Nucleus accumbens (tissue), 56 donors: Measurements from ENCODE around the gene TIE1.

Experiments used
- DNase-seq, 56 donors: peaks; one replicate each; lab custom pipeline; 2025; lab: John Stamatoyannopoulos, UW

TIE1 gene

DNA sequence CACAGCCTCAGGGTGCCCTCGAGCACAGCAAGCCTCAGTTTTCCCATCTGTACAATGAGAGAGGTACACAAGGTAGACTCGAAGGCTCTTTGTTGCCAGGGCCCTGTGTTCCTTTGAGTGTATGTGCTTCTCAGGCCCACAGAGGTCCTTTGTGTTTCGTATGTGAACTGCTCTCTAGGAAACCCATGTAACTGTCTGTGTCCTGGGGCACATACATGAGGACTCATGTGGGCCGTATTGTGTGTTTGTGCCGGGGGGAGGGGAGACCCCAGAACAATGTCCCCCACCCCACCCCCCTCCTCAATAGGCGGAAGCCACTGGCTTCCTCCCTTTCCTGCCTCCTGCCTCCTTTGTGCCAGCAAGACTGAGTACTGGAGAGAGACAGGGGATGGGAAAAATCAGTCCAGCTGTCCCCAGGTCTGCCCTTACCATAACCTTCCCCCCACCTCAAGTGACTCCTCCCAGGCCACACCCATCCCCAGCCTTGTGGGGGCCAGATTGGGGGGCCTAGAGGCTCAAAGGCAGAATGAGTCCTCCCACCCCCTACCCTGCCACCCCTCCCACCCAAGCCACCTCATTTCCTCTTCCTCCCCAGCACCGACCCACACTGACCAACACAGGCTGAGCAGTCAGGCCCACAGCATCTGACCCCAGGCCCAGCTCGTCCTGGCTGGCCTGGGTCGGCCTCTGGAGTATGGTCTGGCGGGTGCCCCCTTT is at the start of gene TIE1:
TSS of gene TIE1 (plus strand) at position 605 of the 717 bp plus-strand sequence. CDS start at position 695, 90 bp downstream.
- no peak for DNase-seq

DNA sequence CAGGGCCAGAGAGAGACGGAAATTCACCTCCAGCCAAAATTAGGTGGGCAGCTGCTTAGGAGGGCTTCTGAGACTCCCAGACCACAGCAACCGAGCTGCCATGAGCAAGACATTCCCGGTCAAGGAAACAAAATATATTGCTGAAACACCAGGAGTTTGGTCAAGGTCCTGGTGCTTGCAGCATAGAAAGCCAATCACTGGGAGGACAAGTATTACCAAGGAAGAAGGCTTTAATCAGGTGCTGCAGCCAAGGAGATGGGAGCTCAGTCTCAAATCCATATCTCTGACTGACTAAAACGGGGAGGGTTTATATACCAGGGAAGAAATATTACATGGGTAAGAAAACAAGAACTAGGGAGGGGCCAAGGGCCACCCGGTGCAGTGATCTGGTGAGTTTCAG is 49.8 kb upstream of the TIE1 start:
- no peak for DNase-seq

DNA sequence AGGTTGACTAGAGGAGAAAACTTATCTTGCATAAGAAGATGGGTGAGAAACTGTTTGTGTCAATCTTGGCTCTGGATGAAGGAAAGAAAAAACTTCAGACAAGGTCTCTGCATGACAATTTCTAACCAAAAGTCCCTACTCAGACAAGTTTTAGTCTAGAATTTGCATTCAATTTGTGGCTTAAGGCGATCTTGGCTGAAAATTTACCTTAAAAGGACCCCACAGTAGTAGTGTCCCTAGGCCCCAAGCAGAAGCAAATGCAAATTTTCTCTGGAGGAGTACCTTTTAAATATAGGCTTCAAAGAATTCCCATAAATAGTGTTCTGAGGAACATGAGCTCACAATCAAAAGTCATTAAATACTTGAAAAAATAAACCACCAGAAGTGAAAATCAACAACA is 48.6 kb upstream of the TIE1 start:
- DNase-seq, result no peak

GRCh38 chr1:43253173-43253572 is 47.6 kb upstream of the TIE1 start:
- DNase-seq, result no peak

DNA sequence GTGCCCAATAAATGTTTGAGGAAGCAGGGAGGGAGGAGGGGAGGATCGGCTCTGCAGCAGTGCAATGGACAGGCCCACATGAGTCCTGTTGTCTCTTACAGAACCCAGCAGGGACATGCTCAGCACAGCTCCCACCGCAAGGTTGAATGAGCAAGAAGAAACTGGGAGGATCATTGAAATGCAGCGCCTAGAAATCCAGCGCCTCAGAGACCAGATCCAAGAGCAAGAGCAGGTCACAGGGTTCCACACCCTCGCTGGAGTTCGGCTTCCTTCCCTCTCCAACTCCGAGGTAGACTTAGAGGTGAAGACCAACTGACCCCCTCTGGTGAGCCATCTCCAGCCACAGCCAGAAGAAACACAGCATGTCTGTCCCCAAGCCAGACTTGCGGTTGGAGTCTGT is 46.9 kb upstream of the TIE1 start:
- no peak for DNase-seq

DNA sequence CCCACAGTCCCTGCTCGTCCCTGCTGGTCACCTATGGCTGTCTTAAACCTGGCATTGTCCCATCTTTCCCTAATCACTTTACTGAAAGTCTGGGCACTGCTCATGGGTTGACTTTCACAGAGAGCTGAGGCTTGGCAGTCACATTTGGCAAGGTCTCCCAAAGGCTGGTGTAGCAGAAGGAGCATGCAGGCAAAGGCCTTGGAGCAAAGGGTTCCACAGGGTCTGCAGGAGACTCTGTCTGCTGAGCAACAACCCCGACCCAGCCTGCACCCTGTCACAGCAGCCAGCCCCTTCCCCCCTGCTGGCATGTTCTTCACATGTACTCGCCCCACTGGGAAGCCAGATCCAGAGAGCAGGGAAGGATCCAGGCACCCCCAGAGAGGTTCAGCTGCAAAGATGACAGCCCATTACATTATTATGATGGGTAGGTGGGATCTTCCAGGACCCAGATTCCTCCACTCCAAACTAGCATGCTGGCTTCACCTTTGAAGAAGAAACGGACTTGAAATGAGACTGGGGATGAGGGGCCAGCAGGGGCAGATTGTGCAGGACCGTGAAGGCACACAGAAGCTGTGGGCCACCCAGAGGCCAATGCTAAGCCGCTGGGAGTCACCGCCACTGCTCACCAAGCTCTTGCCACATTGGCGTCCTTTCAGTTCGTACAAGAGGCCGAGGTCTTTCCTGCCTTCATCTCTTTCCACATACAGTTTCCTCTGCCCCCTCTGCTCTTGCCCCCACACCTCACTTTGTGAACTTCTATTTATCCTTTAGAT is 45.2 kb upstream of the TIE1 start:
- DNase-seq, result peak in 1 of 56 donors; percentile 10

DNA sequence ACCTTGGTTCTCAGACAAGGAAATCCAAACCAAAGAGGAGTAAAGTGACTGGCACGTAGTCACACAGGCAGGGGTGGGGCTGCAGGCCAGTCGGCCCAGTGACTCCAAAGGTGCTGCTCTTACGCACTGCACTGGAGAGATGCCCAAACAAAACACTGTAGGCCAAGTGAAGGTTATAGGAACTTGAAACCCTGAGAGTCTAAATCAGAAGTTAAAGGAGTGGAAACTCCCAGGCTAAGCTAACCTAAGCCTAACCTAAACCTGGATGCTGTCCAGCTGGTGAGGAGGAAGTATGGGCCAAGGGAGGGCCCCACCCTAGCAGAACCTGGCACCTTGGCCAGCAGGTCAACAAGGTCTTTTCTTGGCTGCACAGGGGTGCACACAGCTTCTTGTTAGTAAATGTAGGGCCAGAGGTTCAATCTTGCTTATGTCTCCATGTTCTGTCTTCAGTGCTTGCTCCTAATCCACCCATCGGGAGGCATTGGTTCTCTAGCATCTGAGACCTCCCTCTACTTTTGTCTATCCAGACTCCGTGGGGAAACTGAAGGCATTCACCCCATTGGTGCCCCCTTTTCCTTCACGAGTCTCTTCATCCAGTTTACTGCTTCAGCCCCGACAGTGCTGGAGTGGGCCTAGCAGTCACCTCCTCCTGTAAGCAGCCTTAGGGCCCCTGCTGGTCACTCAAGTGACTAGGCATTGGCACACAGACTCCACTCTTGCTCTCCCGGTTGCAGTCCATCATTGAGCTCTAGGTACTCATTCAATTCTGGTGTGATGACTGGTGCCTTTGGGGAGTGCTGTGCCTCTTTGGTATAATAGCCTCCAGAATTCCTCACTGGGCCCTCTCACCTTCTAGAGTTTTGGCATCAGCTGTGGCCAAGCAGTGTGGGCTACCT is 43.9 kb upstream of the TIE1 start:
- DNase-seq, result no peak

GRCh38 chr1:43258370-43258769 is 42.4 kb upstream of the TIE1 start:
- no peak for DNase-seq

- DNase-seq, result no peak
Observed at GRCh38 chr1:43265431-43265830, 35.4 kb upstream of the TIE1 start.

DNA sequence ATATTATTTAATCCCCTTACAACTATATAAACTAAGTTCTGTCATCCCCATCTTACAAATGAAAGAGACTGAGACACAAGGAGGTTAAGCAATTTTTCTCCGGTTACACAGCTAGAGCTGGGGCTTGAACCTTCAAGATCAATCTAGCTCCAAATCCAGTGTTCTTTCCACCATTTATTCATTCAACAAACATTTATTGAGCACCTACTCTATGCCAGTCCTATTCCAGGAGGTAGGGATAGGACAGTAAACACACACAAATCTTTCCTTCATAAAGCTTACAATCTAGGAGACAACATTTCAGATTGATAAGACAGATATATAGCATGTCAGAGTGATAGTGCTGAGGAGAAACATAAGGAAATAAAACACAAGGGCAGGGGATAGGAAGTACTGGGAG is 33.9 kb upstream of the TIE1 start:
- no peak for DNase-seq

DNA sequence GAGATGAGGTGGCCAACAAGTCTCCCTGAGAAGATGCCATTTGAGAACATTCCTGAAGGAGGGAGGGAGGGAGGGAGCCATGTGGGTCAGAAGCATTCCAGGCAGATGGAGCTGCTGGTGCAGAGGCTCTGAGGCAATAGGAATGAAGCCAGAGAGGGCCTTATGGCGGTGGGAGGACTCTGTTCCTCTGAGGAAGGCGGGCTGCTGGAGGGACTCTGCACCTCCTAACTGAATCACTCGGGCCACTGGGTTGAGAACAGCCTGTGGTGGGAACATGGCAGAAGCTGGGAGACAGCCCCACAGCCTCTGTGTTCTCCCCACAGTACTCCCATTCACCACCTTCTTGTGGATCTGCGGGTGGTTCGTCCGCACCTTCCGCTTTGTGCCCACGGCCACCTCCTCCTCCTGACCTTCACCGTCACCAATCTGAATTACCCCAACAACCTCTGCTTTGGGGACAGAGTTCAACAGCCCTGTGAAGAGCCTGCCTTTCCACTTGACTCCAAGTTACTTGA is 33.4 kb upstream of the TIE1 start:
- no peak for DNase-seq

- DNase-seq, result no peak
Observed at GRCh38 chr1:43267818-43268425, 32.9 kb upstream of the TIE1 start.

GRCh38 chr1:43269627-43270375 is 31.0 kb upstream of the TIE1 start, which contains the start of gene TMEM125:
Gene TMEM125, plus strand, starts transcription at chr1:43269983. Its CDS starts 2,740 bp downstream, at chr1:43272723.
- no peak for DNase-seq

DNA sequence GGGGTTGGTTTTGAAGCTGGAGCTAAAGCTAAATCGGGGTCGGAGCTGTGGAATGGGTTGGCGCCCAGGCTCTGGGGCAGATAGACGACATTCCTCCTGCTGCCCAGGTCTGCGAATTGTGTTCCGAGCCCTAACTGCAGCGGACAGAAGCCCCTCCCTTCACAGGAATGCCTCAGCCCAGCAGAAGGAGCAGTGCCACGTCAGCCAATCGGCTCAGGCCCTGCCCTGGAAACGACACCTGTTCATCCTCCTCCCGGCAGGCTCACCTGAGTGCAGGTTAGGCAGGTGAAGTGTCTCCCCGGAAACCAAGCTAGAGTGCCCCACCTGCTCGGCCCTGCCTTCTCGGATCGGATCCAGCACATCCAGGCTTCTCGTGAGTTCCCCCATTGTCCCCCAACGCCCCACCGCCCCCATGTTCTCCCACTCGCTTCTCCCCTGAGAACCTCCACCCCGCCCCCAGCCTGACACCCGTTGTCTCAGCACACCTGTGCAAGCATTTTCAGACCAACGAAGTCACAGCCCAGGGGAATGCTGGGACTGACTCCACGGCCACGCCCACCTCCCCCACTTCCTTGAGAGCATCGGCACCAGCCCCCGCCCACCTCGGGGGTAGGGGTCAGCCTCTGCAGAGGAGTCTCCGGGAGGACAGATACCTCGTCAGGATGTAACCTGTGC is 30.2 kb upstream of the TIE1 start:
- DNase-seq, result peak in 1 of 56 donors; percentile 22

DNA sequence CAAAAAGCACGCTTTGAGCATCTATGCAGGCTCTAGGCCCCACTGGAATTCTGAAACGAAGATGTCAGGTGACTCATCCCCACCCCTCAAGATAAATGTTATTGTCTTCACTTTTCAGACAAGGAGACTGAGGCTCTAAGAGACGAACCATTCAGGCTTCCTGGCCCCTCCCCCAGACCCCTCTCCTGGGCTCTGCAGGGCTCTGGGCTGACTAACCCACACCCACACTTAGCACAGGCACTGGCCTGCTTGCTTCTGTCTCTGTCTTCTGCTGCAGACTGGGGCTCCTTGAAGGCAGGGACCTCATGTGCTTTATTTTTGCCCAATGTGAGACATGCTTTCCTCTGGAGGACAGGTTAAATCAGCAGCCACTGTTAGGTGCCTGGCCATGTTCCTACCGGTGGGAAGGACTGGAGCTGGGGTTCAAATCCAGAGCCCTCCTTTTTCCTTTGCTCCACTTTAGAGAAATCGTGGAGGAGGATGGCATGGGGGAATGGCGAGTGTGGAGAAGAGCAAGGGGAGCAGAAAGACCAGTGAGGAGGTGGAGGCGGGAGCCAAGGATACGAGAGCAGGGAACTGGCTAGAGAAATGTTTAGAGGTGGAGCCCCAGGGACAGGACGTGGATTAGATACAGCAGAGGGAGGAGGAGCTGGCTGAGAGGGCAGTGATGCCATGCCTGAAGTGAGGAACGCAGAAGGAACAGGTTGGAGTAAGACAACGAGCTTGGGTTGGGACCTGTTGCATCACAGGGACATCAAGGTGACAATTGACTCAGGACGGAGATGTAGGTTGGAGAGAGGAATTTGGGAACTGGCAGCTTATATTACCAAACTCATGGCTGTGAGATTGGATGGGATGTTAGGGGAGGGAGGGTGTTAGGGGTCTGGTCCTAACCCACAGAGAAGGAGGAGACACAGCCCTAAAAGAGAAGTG is 29.3 kb upstream of the TIE1 start:
- peak in 2 of 56 donors; percentile 45 to 54 for DNase-seq

GRCh38 chr1:43272161-43272560 is 28.6 kb upstream of the TIE1 start:
- peak in 49 of 56 donors; percentile 20 to 84 (median 63) for DNase-seq
